Kidney (tissue), 14 donors: Measurements from ENCODE around the gene ANO2. TPM values are rescaled to one million over a fixed set of nuclear protein-coding genes. Genes with fewer than 3 reads are reported as not detected.

Experiments used
- DNase-seq, 5 donors: peaks; one replicate each; pipeline ENCODE4 v3.0.0-alpha.2; 2013 to 2020
- FAIRE-seq: peaks from 2 replicates; lab custom pipeline; 2012; peaks lifted over from hg19 to GRCh38; lab: Jason Lieb, UNC
- H3K27ac ChIP-seq, 2 donors: one replicate each; pipeline ENCODE4 v1.7.0; 2013; ENCODE audit warnings: low read depth in 2 of 2, low read length in 2 of 2, inconsistent platforms in 1 of 2
- H3K27me3 ChIP-seq: one replicate; pipeline ENCODE4 v1.7.1; 2013; ENCODE audit warnings: low read length, inconsistent platforms; ENCODE audit not compliant: control insufficient read depth, insufficient read depth
- H3K36me3 ChIP-seq, 3 donors: one replicate each; pipeline versions ENCODE4 v1.7.0 to v1.7.1; 2013; ENCODE audit warnings: low read length in 3 of 3, control low read depth in 1 of 3, inconsistent platforms in 1 of 3; ENCODE audit not compliant: insufficient read depth in 3 of 3, control insufficient read depth in 2 of 3
- H3K4me1 ChIP-seq, 3 donors: one replicate each; pipeline versions ENCODE4 v1.7.0 to v1.7.1; 2013; ENCODE audit warnings: low read length in 3 of 3, inconsistent platforms in 1 of 3, low read depth in 1 of 3; ENCODE audit not compliant: control insufficient read depth in 2 of 3, insufficient read depth in 2 of 3
- H3K4me3 ChIP-seq, 3 donors: one replicate each; pipeline versions ENCODE4 v1.7.0 to v1.8.1; 2013; ENCODE audit warnings: low read length in 3 of 3, control low read depth in 1 of 3, inconsistent platforms in 1 of 3
- H3K9ac ChIP-seq, 3 donors: one replicate each; pipeline versions ENCODE4 v1.7.0 to v1.7.1; 2013; ENCODE audit warnings: low read length in 3 of 3, control low read depth in 1 of 3, inconsistent platforms in 1 of 3
- H3K9me3 ChIP-seq, 3 donors: one replicate each; pipeline versions ENCODE4 v1.7.0 to v1.7.1; 2013; ENCODE audit warnings: low read length in 3 of 3, control low read depth in 1 of 3, inconsistent platforms in 1 of 3; ENCODE audit not compliant: control insufficient read depth in 2 of 3, insufficient read depth in 1 of 3
- intact Hi-C: fragments of 100-400 bp; cut with DNase I; formaldehyde crosslinking; loops from one replicate; pipeline ENCODE4 v1.11.1; 2022
- polyA plus RNA-seq: library from polyadenylated mRNA; stranded (reverse); fragments of 350-450 nt; fragmentation: Illumina TruSeq; extraction: RNeasy Lipid Tissue Mini Kit (QIAGEN cat#74804); gene quantifications from one replicate; pipeline ENCODE4 v1.2.3, GENCODE V29; 2014; ENCODE audit warnings: low read depth, low replicate concordance; ENCODE audit not compliant: insufficient read depth
- total RNA-seq: library from RNA; stranded (reverse); fragmentation: NEBNext Ultra II Directional; extraction: Animal tissue kit (Norgen Biotek cat#: 25700); gene quantifications from one replicate; pipeline ENCODE4 v1.2.1, GENCODE V29; 2021
- TF ChIP-seq, protein P1 (sequence below): IDR thresholded peaks from 3 replicates; pipeline ENCODE4 v1.5.1; 2012; ENCODE audit warnings: mild to moderate bottlenecking, moderate library complexity, borderline replicate concordance; ENCODE audit not compliant: insufficient read depth; ENCODE audit errors: extremely low read depth
- donor health status: control.
- donor health status: control.
- donor health status: control.
- donor health status: control.
- donor health status: control.
- donor health status: DM: yes; HTN: yes; CAD: no.
- donor health status: Normal renal cell carcinoma (clear cell type).

ANO2 gene
- total and polyA plus RNA-seq, 2 donors from 2014 or later = 0.34 to 4.4 TPM

DNA sequence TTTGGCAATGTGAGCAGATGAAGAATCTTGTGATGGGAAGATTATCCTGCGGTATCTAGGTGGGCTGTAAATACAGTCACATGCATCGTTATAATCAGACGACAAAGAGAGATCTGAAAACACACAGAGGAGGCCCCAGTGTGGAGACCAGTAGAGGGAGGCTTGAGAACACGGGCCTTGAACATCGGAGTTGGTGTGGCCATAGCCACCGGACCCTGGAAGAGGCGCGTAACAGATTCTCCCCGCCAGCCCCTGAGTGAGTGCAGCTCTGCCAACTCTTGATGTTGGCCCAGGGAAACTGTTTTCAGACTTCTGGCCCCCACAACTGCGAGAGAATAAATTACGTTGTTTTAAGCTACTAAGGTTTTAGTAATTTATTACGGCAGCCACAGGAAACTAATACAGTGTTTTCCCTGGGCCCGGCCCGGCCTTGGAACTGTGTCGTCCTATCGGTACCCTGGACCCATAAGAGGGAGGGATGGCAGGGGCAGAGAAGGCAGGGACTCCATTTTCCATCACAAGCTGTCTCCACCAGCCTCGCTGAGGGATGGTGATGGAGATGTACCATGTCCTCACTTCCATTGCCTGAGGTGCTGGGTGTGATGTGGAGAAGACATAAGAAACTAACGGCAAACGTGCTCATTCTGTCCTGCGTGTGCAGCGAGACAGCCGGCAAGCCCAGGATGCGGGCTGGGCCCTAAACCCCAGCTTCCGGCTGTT, 421.5 kb downstream of the ANO2 start:
- intact Hi-C loops = no loop called here
- DNase-seq (no peak), FAIRE-seq (no peak)
- TF ChIP-seq, protein P1, sequence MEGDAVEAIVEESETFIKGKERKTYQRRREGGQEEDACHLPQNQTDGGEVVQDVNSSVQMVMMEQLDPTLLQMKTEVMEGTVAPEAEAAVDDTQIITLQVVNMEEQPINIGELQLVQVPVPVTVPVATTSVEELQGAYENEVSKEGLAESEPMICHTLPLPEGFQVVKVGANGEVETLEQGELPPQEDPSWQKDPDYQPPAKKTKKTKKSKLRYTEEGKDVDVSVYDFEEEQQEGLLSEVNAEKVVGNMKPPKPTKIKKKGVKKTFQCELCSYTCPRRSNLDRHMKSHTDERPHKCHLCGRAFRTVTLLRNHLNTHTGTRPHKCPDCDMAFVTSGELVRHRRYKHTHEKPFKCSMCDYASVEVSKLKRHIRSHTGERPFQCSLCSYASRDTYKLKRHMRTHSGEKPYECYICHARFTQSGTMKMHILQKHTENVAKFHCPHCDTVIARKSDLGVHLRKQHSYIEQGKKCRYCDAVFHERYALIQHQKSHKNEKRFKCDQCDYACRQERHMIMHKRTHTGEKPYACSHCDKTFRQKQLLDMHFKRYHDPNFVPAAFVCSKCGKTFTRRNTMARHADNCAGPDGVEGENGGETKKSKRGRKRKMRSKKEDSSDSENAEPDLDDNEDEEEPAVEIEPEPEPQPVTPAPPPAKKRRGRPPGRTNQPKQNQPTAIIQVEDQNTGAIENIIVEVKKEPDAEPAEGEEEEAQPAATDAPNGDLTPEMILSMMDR = no peak
- Histone ChIP-seq H3K27ac (no peak overlapping the region), H3K36me3 (no peaks in the 10 kb centered on the region), H3K9ac (no peak overlapping the region), H3K4me1 (no peaks in the 10 kb centered on the region), H3K4me3 (no peak overlapping the region), H3K27me3 (no peaks in the 10 kb centered on the region), H3K9me3 (no peaks in the 10 kb centered on the region)

DNA sequence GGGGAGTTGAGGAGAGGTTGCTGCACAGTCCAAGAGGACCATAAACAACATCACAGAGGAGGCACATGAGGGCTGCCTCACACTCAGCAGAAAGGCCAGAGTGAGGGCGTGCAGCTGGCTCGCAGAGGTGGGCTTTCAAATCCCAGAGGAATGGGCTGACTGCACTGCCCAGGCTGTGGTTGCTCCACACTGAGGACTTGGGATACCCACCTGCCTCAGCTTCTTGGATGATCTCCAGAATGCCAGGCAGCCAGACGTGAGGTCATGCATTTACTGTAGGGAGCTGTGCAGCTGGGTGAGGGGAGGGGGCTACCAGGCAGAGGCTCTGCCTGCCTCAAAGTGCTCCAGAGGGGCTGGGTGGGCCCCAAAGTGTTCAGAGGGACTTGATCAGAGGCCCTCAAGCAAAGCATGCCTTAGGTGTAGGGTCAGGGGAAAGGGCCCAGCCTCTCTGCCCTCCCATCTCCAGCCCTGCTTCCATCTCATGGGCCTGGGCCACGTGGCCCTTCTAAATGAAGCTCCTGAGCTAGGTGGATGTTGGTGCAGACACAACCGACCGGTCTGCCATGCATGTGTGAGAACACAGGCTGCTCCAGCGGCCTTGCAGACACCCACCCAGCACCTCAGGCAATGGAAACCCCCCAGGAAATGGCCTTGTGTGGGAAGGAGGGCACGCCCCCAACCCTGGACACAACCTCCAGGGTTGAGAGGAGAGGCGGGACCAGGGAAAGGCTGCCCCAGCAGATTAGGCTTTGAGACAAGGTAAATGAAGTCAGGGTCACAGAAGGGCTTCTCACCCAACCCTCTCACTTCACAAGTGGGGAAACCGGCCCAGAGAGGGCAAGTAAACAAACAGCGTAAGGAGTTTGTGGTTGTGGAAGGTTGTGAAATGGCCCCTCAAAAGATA, 422.4 kb downstream of the ANO2 start:
- Histone ChIP-seq H3K27me3 (no peaks in the 10 kb centered on the region), H3K9ac (no peak overlapping the region), H3K9me3 (no peaks in the 10 kb centered on the region), H3K27ac (no peak overlapping the region), H3K4me3 (no peak overlapping the region), H3K4me1 (no peaks in the 10 kb centered on the region), H3K36me3 (no peaks in the 10 kb centered on the region)
- intact Hi-C loops = no loop called here
- TF ChIP-seq, protein P1 = no peak
- FAIRE-seq = no peak
- DNase-seq = peak in 1 of 5 donors; percentile 35

DNA sequence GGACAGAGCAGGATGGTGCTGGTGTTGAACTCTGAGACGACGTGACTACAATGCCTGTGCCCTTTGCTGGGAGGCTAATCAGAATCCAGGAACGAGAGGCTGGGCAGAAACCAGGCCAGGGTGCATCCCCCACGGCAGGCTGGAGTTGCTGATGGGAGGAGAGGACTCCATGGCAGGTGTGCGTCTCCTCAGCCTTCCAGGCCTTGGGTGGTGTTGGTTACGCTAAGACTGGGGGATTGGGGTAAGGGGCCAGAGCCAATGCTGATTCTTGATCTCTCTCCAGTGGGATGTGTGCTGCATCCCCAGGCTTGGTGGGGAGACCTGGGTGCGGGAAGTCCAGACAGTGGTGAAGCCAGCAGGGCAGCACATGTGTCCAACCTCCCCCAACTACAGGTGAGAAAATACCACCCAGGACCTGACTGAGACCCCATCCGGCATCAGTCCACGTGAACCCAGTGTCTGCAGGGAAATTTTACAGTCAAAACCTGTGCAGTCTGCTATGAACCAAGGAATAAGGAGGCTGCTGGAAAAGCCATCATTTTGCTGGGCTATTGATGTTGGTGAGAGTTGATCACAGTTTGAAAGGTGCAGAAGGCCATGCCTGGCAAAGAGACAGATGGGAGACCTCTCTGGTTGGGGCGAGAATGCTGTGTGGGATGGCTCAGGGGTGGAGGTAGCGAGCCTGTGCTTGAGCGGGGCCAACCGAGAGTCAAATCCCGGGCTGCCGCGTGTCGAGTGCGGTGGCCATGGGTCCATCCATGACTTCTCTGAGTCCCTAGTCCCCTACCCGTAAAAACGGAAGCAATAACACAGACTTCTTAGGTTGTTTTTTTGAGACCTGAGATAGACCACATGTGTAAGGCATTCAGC, 423.4 kb downstream of the ANO2 start:
- TF ChIP-seq, protein P1 = no peak
- intact Hi-C loops = no loop called here
- no peaks in the 10 kb centered on the region for H3K36me3 ChIP-seq
- no peak overlapping the region for H3K4me3 ChIP-seq
- DNase-seq = no peak
- H3K27ac ChIP-seq = no peak overlapping the region
- H3K9me3 ChIP-seq = no peaks in the 10 kb centered on the region
- FAIRE-seq = no peak
- no peaks in the 10 kb centered on the region for H3K4me1 ChIP-seq
- no peaks in the 10 kb centered on the region for H3K27me3 ChIP-seq
- H3K9ac ChIP-seq = no peak overlapping the region
